Measurements from ENCODE around the gene NRSN2.

GRCh38 chr20:367486-367887 lies 20.6 kb downstream of the NRSN2 start:
- no peak for TF ChIP-seq CTCF (IDR thresholded peaks at IDR 0.05)
- TF ChIP-seq EZH2 (IDR thresholded peaks at IDR 0.05; ENCODE audit: borderline replicate concordance, insufficient read depth, low read depth, low read length, poor library complexity, severe bottlenecking), result no peak
